GM19463 (cell line): Measurements from ENCODE around the gene SNX3.
"Not testable (repeated sequence)": the region's sequence is repeated elsewhere in the genome, so short reads cannot be mapped to it uniquely, and the experiment has no call there.

ENCODE experiments used
- ATAC-seq: cut with Tn5 transposase; IDR thresholded peaks from one replicate; pipeline ENCODE4 v1.9.1; 2021; ENCODE audit warnings: mild to moderate bottlenecking, moderate library complexity; ENCODE audit not compliant: unreplicated experiment

Gene SNX3

GRCh38 chr6:108263371-108263770 lies 2.5 kb upstream of the SNX3 start:
- ATAC-seq, result no peak

GRCh38 chr6:108260126-108260808 lies 573 bp downstream of the SNX3 start:
- ATAC-seq, result peak; percentile 1

DNA sequence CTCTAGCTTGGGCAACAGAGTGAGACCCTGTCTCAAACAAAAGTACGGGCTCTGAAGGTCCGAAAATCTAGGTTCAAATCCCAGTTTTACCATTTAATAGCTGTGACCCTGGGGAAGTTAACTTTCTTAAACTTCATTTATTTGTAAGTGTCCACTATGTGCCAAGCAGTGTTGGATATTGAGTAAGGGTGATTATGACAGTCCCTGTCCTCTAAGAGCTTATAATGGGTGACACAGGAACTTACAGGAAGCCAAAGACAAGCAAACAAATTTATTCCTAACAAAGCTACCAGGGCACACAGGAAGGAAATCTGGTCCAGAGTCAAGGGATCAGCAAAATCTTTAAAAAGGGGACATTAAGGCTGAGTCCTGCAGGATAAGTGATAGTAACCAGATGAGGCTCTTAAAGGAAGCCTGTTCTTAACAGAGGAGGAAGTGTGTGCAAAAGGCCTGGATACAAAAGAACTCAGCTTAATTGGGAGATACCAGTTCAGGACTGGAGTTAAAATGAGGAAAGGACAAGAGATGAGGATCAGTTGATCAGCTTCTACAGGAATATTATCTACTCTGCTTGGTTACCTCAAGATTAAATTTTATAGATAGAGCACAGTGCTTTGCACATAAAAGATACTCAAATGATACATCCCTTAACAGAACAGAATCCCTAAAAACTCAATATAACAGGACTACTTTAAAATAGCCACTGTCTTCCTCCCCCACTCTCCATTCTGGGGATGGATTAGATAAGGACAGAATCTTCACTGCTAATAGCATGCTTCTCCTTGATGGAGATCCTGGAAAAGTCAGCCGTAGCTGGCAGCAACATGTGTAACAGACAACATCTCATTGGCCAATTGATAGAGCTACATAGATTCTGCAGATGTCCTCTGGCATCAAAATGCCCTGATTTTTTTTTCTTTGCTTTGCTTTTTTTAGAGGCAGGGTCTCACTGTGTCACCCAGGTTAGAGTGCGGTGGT lies 6.1 kb downstream of the SNX3 start:
- no peak for ATAC-seq

DNA sequence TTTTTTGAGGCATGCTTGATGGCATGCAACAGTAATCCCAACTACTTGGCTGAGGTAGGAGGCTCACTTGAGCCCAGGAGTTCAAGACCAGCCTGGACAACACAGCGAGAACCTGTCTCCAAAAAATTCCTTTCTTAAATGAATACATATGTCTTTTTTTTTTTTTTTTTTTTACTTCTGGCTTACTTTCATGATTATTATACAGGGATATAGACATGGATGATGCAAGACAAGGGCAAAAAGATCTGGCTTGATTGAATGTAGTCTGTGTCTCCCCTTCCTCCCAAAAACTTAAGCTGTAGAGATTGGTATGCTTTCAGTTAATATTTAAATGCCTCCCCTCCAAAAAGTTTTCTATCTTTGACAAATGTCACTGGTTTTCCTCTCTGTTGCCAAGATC lies 7.6 kb downstream of the SNX3 start:
- ATAC-seq, result no peak

DNA sequence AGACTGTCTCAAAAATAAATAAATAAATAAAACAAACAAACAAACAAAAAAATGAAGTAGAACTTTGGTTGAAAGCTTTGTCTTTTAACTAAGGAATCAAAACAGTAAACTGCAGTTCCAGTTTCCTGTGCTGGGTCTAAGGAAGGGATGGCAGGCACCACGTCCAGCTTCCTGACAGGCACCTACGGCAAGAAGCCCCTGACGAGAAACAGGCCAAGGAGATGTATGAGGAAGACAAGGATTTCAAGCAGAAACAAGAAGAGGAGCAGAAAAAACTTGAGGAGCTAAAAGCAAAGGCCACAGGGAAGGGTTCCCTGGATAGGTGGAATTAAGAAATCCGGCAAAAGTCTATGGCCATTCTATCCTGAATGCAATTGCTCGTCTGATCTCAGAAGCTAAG lies 8.8 kb downstream of the SNX3 start:
- ATAC-seq, result no peak

DNA sequence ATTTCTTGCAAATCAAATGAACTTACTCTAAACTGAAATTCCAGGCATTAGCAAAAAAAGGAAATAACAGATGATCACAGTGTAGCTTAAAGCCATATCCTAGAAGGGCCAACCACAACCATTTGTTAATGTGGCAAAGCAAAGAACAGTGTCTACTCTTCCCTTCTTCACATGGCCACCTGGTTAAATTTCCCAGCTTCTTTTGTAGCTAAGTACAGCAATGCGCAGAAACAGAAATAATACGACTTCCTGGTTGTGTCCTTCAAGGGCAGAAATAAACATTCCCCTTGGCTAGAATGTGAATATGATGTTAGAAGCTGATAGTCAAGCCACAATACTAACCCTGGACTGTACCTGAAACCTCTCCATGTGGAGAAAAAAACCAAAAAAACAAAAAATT lies 9.6 kb downstream of the SNX3 start:
- no peak for ATAC-seq

GRCh38 chr6:108250240-108250866 lies 10.5 kb downstream of the SNX3 start:
- ATAC-seq, result no peak

- no peak for ATAC-seq
Observed at GRCh38 chr6:108247965-108248536, 12.8 kb downstream of the SNX3 start.

DNA sequence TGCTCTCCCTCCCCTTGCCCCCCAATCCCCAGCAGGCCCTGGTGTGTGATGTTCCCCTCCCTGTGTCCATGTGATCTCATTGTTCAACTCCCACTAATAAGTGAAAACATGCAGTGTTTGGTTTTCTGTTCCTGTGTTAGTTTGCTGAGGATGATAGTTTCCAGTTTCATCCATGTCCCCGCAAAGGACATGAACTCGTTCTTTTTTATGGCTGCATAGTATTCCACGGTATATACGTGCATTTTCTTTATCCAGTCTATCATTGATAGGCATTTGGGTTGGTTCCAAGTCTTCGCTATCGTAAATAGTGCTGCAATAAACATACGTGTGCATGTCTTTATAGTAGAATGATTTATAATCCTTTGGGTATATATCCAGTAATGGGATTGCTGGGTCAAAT lies 15.7 kb downstream of the SNX3 start:
- not testable (repeated sequence) for ATAC-seq

- no peak for ATAC-seq
Observed at GRCh38 chr6:108243836-108244235, 17.0 kb downstream of the SNX3 start.

GRCh38 chr6:108242721-108243120 lies 18.1 kb downstream of the SNX3 start:
- no peak for ATAC-seq

- no peak for ATAC-seq
Observed at GRCh38 chr6:108242259-108242658, 18.6 kb downstream of the SNX3 start.

DNA sequence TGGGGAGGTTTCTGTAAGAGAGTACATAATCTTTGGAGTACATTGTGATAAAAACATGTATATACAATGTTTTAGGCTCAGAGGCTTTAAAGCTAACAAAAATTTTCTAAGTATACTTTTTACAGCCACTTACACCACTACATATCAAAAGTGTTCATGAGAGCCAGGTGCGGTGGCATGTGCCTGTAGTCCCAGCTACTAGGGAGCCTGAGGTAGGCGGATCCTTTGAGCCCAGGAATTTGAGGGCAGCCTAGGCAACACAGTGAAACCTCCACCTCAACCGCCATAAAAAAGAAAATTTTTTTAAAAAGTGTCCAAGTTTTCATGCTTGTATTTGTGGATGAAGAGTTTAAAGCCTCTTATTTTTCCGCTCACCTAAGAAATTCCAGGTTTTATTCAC lies 22.5 kb downstream of the SNX3 start:
- no peak for ATAC-seq

DNA sequence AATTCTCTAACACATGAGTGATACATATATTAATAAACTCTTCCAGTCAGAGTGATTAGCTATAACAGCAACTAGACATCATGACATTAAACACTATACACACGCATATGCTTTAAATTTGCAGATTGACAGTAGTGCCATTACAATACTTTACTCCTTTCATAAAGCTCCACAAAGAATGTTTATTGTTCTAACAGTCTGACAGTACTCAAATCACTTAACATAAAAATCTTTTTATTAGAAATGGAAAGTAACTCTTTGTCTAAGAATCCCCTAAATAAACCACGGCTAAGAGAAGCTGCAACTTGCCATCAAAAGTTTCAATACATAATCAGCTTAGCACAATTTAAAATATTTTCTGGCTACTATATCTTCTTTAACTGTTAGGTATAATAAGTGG lies 24.0 kb downstream of the SNX3 start:
- ATAC-seq, result no peak

DNA sequence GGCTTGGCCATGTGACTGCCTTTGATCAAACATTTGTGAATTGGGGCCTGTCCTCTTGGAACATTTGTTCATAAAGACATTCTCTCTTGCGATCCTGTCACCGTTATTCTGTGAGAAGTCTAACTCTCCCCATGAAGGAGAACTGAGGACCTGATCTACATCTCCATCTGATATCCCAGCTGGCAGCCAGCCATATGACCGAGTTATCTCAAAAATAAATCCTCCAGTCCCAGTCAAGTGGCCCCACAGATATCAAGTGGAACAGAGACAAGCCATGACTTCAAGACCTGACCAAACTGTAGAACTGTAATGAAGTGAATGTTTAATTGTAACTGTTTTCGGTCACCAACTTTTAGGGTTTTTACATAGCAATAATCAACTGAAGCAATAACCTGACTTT lies 25.7 kb downstream of the SNX3 start:
- no peak for ATAC-seq

GRCh38 chr6:108228416-108228815 lies 32.4 kb downstream of the SNX3 start:
- no peak for ATAC-seq

DNA sequence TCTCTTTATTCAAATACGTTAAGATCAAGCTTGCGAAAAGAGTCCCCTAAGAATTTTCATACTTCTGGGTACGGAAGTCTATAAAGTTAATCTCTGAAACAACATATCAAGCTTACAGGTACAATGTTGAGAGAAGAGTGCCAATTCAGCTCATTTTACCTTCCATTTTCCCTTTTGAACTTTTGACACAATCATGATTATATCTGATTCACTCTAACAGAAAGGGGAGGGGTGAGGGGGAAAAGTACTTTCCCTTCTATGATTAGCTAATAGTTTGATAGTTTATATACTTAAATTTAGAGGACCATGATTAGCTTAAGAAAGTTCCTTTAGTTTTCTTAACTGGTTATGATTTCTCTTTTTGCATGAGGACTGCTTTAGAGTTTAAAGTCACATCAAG lies 33.5 kb downstream of the SNX3 start:
- ATAC-seq, result no peak

DNA sequence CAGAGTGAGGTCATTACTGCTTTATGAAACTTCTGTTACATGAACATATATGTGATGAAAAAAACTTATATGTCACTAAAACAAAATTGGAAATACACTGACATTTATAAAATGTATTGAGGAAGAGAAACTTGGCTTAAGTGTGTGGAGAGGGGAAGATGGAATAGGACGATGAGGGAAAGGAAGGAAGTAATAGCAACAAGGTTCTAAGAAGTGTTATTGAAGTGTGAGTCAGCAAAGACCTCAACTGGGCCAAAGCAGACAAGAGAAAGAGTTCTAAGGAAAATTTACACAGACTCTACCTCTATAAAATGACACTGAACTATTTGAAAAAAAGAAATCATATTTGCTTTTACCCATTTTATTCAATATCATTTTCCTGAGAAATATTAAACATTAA lies 38.3 kb downstream of the SNX3 start:
- no peak for ATAC-seq

DNA sequence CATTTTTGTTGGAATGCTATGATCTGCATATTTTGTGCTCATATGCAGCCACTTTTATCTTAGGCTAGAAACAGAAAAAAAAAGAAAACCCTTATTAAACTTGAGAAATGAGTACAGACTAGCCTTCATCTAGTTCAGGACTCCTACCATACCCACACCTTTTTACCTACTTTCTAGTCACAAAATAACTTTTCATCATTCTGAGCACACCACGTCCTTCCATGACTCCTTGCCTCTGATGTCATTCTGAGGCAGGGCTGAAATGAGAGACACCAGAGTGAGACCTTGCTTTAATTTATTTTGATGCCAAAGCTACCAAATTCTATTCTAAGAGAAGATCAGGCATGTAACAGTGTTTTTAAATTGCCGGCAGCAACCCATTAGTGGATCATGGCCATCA lies 38.8 kb downstream of the SNX3 start:
- ATAC-seq, result no peak

- no peak for ATAC-seq
Observed at GRCh38 chr6:108211671-108212070, 49.2 kb downstream of the SNX3 start.

DNA sequence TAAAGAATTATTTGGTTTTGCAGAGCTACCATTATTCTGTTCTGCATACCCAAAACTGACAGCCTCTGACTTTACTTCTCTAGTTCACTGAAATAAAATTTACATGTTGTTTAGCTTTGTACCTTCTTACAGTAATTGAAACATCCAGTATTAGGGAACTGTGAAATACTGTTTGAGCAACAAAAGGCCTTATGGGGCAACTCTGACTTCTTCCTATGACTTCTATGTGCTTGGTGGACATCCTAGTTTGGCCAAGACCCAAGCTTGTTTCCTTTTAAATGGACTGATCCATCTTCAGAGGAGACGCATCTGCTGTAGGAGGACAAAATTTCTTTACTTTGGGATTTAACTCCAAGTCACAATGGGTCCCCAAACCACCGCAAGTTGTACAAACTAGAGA lies 50.3 kb downstream of the SNX3 start:
- ATAC-seq, result no peak
